ENCODE measurements around the gene COL4A4.

GRCh38 chr2:227016894-227017293 is 147.1 kb downstream of the COL4A4 start:
- TF ChIP-seq CTCF (tag by site-specific recombination; IDR thresholded peaks at IDR 0.05) (no peak), SALL2 (tag by site-specific recombination; IDR thresholded peaks at IDR 0.05; ENCODE audit: borderline replicate concordance) (no peak), REPIN1 (tag by site-specific recombination; IDR thresholded peaks at IDR 0.05; ENCODE audit: low read depth) (no peak), ZNF274 (IDR thresholded peaks at IDR 0.05; ENCODE audit: low read length) (no peak), ZNF274 (tag by site-specific recombination; IDR thresholded peaks at IDR 0.05; ENCODE audit: borderline replicate concordance) (no peak), SP2 (tag by site-specific recombination; IDR thresholded peaks at IDR 0.05) (no peak), ZNF266 (tag by site-specific recombination; IDR thresholded peaks at IDR 0.05; ENCODE audit: low read depth) (no peak), ZNF792 (tag by site-specific recombination; IDR thresholded peaks at IDR 0.05) (no peak)

Measured in HEK293 (cell line).